OCI-LY7 (cell line): ENCODE data around the gene PRR7. TPM values are rescaled to one million over a fixed set of nuclear protein-coding genes. Genes with fewer than 3 reads are reported as not detected.
A peak's percentile ranks its signal among the peaks of the same experiment; 100 is the strongest.

ENCODE experiments used
- BruUV-seq: library from RNA; stranded (reverse); fragments of 400-500 nt; replicated peaks from 2 replicates; lab custom pipeline; 2021; lab: Mats Ljungman, UMichigan
- CTCF ChIA-PET: fragments of 300-600 bp; sonication (Branson Sonifier 250); formaldehyde crosslinking; loops from one replicate; lab custom pipeline; 2022; ENCODE audit warnings: antibody characterized with exemption; ENCODE audit not compliant: unreplicated experiment; lab: Charles Lee
- POLR2A ChIA-PET: fragments of 300-600 bp; sonication (Branson Sonifier 250); formaldehyde crosslinking; loops from one replicate; lab custom pipeline; 2022; ENCODE audit warnings: antibody characterized with exemption; lab: Charles Lee
- DNase-seq: peaks from one replicate; pipeline ENCODE4 v3.0.0-alpha.2; 2015; ENCODE audit warnings: low spot score
- H2AFZ ChIP-seq: fragments of 200-600 bp; sonication (generic), shearing (Covaris generic); 2 replicates; pipeline ENCODE4 v1.6.1; 2014; ENCODE audit warnings: mild to moderate bottlenecking, antibody characterized with exemption, low read length, moderate library complexity
- H3K27ac ChIP-seq: fragments of 200-600 bp; sonication (generic); 2 replicates; pipeline ENCODE4 v1.5.1; 2014; ENCODE audit warnings: mixed run types, low read depth, mild to moderate bottlenecking, moderate library complexity, low read length, inconsistent platforms; ENCODE audit not compliant: poor library complexity, severe bottlenecking
- H3K36me3 ChIP-seq: fragments of 200-600 bp; sonication (generic); 2 replicates; pipeline ENCODE4 v1.6.1; 2014; ENCODE audit warnings: mild to moderate bottlenecking, antibody characterized with exemption, low read length, moderate library complexity, mixed read lengths; ENCODE audit not compliant: insufficient read depth
- H3K4me1 ChIP-seq: fragments of 200-600 bp; sonication (generic); 2 replicates; pipeline ENCODE4 v1.5.1; 2014; ENCODE audit warnings: mild to moderate bottlenecking, low read length; ENCODE audit not compliant: insufficient read depth, poor library complexity, severe bottlenecking
- H3K4me2 ChIP-seq: fragments of 200-600 bp; sonication (generic); 2 replicates; pipeline ENCODE4 v1.6.1; 2014; ENCODE audit warnings: mild to moderate bottlenecking, low read length
- H3K4me3 ChIP-seq: fragments of 200-600 bp; sonication (generic); 2 replicates; pipeline ENCODE4 v1.5.1; 2014; ENCODE audit warnings: mild to moderate bottlenecking, low read depth, low read length; ENCODE audit not compliant: poor library complexity, severe bottlenecking
- H3K79me2 ChIP-seq: fragments of 200-600 bp; sonication (generic); 2 replicates; pipeline ENCODE4 v1.6.1; 2016; ENCODE audit warnings: low read depth, mild to moderate bottlenecking, low read length, moderate library complexity, mixed read lengths; ENCODE audit not compliant: insufficient read depth
- H3K9me2 ChIP-seq: fragments of 200-600 bp; sonication (generic); 2 replicates; pipeline ENCODE4 v1.6.1; 2016; ENCODE audit warnings: mild to moderate bottlenecking, low read length, mixed read lengths; ENCODE audit not compliant: insufficient read depth
- H3K9me3 ChIP-seq: fragments of 200-600 bp; sonication (generic); 2 replicates; pipeline ENCODE4 v1.6.1; 2014; ENCODE audit warnings: mild to moderate bottlenecking, mixed run types, low read length, mixed read lengths
- H4K20me1 ChIP-seq: fragments of 200-600 bp; sonication (generic); 2 replicates; pipeline ENCODE4 v1.6.1; 2014; ENCODE audit warnings: mild to moderate bottlenecking, antibody characterized with exemption, low read length, moderate library complexity, mixed read lengths; ENCODE audit not compliant: insufficient read depth
- EZH2phosphoT487 ChIP-seq: fragments of 200-600 bp; sonication (generic); IDR thresholded peaks from 2 replicates; pipeline ENCODE4 v1.6.1; 2018; ENCODE audit warnings: low read depth, borderline replicate concordance, mild to moderate bottlenecking, mixed run types, antibody characterized with exemption, low read length, moderate library complexity, mixed read lengths
- intact Hi-C: fragments of 100-400 bp; cut with micrococcal nuclease; formaldehyde crosslinking; loops from one replicate; pipeline ENCODE4 v1.10.0; 2022; ENCODE audit not compliant: unreplicated experiment
- total RNA-seq, 2 experiments: library from RNA; depleted of rRNA in 1 of 2; stranded (reverse); fragments of >200 nt in 1 of 2; shearing (Covaris generic) in 1 of 2; gene quantifications; 2 replicates each; pipeline ENCODE4 v1.2.3, GENCODE V29; 2014 to 2022
- TF ChIP-seq, protein P1 (sequence below): fragments of 200-600 bp; sonication (generic); conservative IDR thresholded peaks from 2 replicates; pipeline ENCODE4 v1.5.1; 2014; ENCODE audit warnings: mild to moderate bottlenecking, antibody characterized with exemption, low read length, moderate library complexity, mixed read lengths

The PRR7 gene
- total RNA-seq, 2 experiments from 2014 or later = 12.8 to 13.6 TPM

- Histone ChIP-seq H3K4me2 (peak overlapping the region; percentile 98), H3K4me1 (peaks cover 66% of the 10 kb centered on the region), H3K79me2 (peaks cover 31% of the 10 kb centered on the region), H3K4me3 (peak overlapping the region; percentile 77), H2AFZ (no peak overlapping the region), H4K20me1 (peaks cover 9% of the 10 kb centered on the region), H3K27ac (peak overlapping the region; percentile 87), H3K9me3 (no peaks in the 10 kb centered on the region), H3K36me3 (peaks cover 28% of the 10 kb centered on the region), H3K9me2 (no peaks in the 10 kb centered on the region)
- DNase-seq = no peak
- CTCF ChIA-PET = interaction anchor here (0.7 to 1.5 kb wide), 4 partner anchors 25 to 87 kb away, joined by 5 to 17 read pairs (median 5); no protein-coding TSS in a partner anchor
- intact Hi-C loops = loop anchor here (5.0 kb wide), 1 partner anchor 426 kb away; no protein-coding TSS in a partner anchor
- no TSS peak for BruUV-seq
- POLR2A ChIA-PET = interaction anchor here (0.6 to 2.6 kb wide), 9 partner anchors 18 to 260 kb away, joined by 3 to 10 read pairs (median 4); partner anchors contain the start of genes F12 and PRR7
- TF ChIP-seq, protein P1, sequence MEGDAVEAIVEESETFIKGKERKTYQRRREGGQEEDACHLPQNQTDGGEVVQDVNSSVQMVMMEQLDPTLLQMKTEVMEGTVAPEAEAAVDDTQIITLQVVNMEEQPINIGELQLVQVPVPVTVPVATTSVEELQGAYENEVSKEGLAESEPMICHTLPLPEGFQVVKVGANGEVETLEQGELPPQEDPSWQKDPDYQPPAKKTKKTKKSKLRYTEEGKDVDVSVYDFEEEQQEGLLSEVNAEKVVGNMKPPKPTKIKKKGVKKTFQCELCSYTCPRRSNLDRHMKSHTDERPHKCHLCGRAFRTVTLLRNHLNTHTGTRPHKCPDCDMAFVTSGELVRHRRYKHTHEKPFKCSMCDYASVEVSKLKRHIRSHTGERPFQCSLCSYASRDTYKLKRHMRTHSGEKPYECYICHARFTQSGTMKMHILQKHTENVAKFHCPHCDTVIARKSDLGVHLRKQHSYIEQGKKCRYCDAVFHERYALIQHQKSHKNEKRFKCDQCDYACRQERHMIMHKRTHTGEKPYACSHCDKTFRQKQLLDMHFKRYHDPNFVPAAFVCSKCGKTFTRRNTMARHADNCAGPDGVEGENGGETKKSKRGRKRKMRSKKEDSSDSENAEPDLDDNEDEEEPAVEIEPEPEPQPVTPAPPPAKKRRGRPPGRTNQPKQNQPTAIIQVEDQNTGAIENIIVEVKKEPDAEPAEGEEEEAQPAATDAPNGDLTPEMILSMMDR = no peak
- no peak for TF ChIP-seq EZH2phosphoT487
Measured at GRCh38 chr5:177428574-177429217, 17.9 kb upstream of the PRR7 start.

GRCh38 chr5:177429248-177430040, 17.2 kb upstream of the PRR7 start:
- ChIA-PET CTCF (interaction anchor here (0.7 to 1.5 kb wide), 4 partner anchors 25 to 87 kb away, joined by 5 to 17 read pairs (median 5); no protein-coding TSS in a partner anchor), POLR2A (interaction anchor here (0.6 to 2.6 kb wide), 11 partner anchors 17 to 1194 kb away, joined by 3 to 10 read pairs (median 4); partner anchors contain the start of genes F12 and PRR7)
- peaks cover 35% of the 10 kb centered on the region for H3K36me3 ChIP-seq
- H3K4me3 ChIP-seq = peak overlapping the region; percentile 77
- peaks cover 66% of the 10 kb centered on the region for H3K4me1 ChIP-seq
- no peak for TF ChIP-seq EZH2phosphoT487
- TF ChIP-seq, protein P1 = no peak
- peak overlapping the region; percentile 87 for H3K27ac ChIP-seq
- peak overlapping the region; percentile 98 for H3K4me2 ChIP-seq
- intact Hi-C loops = loop anchor here (2.0 to 5.0 kb wide), 2 partner anchors 15 to 427 kb away; no protein-coding TSS in a partner anchor
- DNase-seq = peak; percentile 82
- no TSS peak for BruUV-seq
- no peaks in the 10 kb centered on the region for H3K9me3 ChIP-seq
- H3K79me2 ChIP-seq = peaks cover 31% of the 10 kb centered on the region
- H4K20me1 ChIP-seq = peaks cover 9% of the 10 kb centered on the region
- H3K9me2 ChIP-seq = no peaks in the 10 kb centered on the region
- no peak overlapping the region for H2AFZ ChIP-seq
